Urinary bladder (tissue), 4 donors: ENCODE data around the gene GAS7. TPM values are rescaled to one million over a fixed set of nuclear protein-coding genes. Genes with fewer than 3 reads are reported as not detected.

Experiments
- DNase-seq: peaks from one replicate; pipeline ENCODE4 v3.0.0-alpha.2; 2015; ENCODE audit errors: extremely low spot score
- H3K27ac ChIP-seq: one replicate; pipeline ENCODE4 v1.5.1; 2013; ENCODE audit warnings: low read depth, mild to moderate bottlenecking, moderate library complexity
- H3K36me3 ChIP-seq: one replicate; pipeline ENCODE4 v1.6.1; 2013; ENCODE audit warnings: mild to moderate bottlenecking, moderate library complexity; ENCODE audit not compliant: insufficient read depth
- H3K4me1 ChIP-seq: one replicate; pipeline ENCODE4 v1.6.1; 2013; ENCODE audit warnings: mild to moderate bottlenecking, moderate library complexity; ENCODE audit not compliant: insufficient read depth
- H3K4me3 ChIP-seq: one replicate; pipeline ENCODE4 v1.5.1; 2013; ENCODE audit warnings: low read depth, low read length
- WGBS: extraction: QIAGEN DNeasy Blood & Tissue Kit; methylation state at CpG from one replicate; pipeline ENCODE4 v1.1.7; 2013; 5-methylcytosine and 5-hydroxymethylcytosine counted together
- polyA plus RNA-seq: library from polyadenylated mRNA; stranded (reverse); fragments of 200-250 nt; gene quantifications from one replicate; pipeline ENCODE4 v1.2.3, GENCODE V29; 2013
- total RNA-seq: library from RNA; depleted of rRNA; stranded (reverse); fragments of >200 nt; gene quantifications from one replicate; pipeline ENCODE4 v1.2.3, GENCODE V29; 2014
- donor health status: healthy with polysubstance abuse.
- donor health status: healthy.

GAS7 gene
- total and polyA plus RNA-seq, 2 donors = 32.7 to 86.7 TPM

DNA sequence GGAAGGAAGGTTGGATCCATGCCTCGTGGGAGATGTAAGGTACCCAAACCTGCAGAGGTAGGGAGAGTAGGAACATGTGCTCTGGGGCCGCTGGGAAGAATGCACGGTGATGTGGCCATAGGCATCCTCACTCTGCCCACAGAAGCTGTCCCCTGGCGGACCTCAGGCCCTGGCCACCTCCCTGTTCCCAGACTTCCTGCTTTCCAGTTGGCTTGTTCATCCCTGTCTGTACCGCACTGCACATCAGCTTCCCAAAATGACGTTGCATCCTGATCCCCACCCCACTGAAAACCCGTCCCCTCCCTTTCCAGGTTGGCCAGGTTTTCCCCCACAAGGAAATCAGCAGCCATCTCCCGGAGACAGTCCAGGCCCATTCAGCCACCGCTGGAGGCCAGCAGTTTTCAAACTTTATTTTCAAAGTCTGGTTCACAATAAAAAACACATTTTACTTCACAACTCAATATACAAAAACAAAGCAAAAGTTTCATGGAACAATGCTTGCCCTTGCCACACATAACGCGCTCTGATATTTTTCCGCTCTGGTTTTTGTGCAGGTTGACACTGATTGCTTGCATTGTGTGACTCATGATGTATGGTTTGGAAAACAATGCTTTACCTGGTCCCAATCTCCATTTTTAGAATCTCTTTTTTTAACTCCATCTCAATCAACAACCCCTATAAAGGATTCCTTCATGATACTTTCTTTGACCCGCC is 143.0 kb downstream of the GAS7 start:
- H3K4me1 ChIP-seq = peaks cover 2% of the 10 kb centered on the region
- no peak for DNase-seq
- H3K36me3 ChIP-seq = no peaks in the 10 kb centered on the region
- WGBS = 80% methylated on average over 13 of the region's 13 CpGs
- no peak overlapping the region for H3K27ac ChIP-seq
- H3K4me3 ChIP-seq = no peak overlapping the region

- H3K27ac ChIP-seq = no peak overlapping the region
- 70% methylated on average over 12 of the region's 12 CpGs for WGBS
- no peaks in the 10 kb centered on the region for H3K36me3 ChIP-seq
- H3K4me3 ChIP-seq = no peak overlapping the region
- no peak for DNase-seq
- H3K4me1 ChIP-seq = peaks cover 2% of the 10 kb centered on the region
Observed at GRCh38 chr17:10053782-10054540, 144.4 kb downstream of the GAS7 start.

- no peak for DNase-seq
- WGBS = 93% methylated on average over 15 of the region's 15 CpGs
- Histone ChIP-seq H3K4me1 (peaks cover 2% of the 10 kb centered on the region), H3K4me3 (no peak overlapping the region), H3K27ac (no peak overlapping the region), H3K36me3 (no peaks in the 10 kb centered on the region)
Observed at GRCh38 chr17:10052106-10052813, 146.1 kb downstream of the GAS7 start.

DNA sequence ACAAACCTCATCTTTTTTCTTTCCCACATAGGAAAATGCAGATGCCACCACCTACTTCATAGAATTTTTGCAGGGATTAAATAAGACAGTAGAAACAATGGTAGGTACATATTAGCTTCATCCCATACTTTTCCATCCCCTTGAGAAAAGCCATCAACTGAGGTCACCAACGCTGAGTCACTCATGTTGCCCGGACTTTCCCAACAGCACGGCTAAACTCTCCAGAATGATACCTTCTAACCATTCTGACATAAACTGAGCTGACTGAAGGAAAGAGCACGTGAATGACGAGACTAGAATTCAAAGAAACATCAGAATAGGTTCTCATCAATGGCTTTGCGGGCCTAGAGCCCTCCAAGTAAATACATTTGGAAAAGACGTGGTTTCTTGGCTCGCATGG is 147.3 kb downstream of the GAS7 start:
- WGBS = 88% methylated on average over 8 of the region's 8 CpGs
- DNase-seq = no peak
- no peak overlapping the region for H3K27ac ChIP-seq
- no peak overlapping the region for H3K4me3 ChIP-seq
- peaks cover 2% of the 10 kb centered on the region for H3K4me1 ChIP-seq
- no peaks in the 10 kb centered on the region for H3K36me3 ChIP-seq

DNA sequence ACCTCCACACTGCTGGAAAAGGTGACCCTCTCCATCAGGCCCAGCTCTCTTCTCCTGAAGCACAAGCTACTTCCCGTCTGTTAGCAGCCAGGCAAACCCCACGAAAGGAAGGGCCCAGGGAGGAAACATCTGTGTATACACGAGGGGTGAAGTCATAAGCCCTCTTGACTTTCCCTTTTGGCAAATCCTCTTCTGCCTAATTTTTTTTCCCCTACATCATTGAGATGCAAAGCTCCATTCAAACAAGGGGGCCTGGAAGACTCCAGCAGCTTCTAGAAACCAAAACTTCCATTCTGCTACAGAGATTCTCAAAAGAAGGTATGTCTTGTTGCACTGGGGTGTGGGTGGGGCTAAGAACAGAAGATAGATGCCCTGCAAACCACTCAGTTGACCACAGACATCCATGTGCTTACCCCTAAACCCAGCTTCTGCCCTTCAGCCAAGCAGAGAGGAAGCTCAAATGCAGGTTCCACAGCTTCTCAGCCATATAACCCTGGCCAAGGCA is 147.8 kb downstream of the GAS7 start:
- Histone ChIP-seq H3K27ac (peak overlapping the region; percentile 14), H3K4me1 (peaks cover 2% of the 10 kb centered on the region), H3K36me3 (no peaks in the 10 kb centered on the region), H3K4me3 (no peak overlapping the region)
- no peak for DNase-seq
- WGBS = 23% methylated on average over 3 of the region's 3 CpGs

GRCh38 chr17:10048629-10049350 is 149.6 kb downstream of the GAS7 start:
- WGBS = 91% methylated on average over 7 of the region's 7 CpGs
- Histone ChIP-seq H3K4me1 (peaks cover 2% of the 10 kb centered on the region), H3K36me3 (no peaks in the 10 kb centered on the region), H3K4me3 (no peak overlapping the region), H3K27ac (no peak overlapping the region)
- DNase-seq = no peak

DNA sequence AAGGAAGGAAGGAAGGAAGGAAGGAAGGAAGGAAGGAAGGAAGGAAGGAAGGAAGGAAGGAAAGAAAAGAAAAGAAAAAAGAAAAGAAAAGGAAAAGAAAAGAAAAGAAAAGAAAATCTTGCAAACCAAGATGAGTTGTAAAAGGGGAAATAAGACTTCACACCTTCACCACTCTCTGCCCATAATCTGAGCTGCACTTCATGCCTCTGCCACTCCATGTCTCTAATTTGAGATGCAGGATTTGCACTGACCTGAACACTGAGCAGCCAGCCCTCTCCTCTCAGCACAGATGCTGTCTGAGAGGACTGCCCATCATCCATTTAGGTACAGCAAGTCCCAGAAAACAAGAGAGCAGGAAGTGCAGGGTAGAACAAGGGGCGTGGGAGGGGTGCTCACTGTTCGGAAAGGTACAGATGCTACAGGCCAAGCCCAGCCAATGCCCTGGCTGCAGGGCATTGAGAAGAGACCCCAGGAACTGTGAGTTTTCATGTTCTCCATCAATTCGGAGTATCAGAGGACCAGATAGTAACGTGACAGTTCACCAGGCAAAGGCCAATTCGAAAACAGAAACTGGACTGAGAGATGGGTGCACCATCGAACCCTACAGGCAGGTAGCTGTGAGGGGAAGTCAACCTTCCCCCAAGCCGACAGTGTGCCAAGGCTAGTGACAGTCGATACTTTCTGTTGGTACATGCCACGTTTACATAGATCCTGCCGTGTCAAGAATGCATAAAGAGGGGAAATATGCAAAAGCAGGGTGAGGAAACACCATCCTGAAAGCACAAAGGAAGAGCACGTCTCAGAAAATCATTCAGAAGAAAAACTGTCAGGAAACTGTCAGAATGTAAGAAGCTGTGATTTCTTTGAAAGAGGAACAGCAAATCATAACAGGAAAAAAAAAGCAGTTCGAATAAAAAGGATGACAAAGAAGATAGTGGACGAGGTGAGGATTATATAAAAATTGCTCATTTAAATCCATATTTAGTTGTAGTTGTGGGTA is 151.3 kb downstream of the GAS7 start:
- no peak for DNase-seq
- H3K4me3 ChIP-seq = no peak overlapping the region
- H3K27ac ChIP-seq = no peak overlapping the region
- WGBS = 80% methylated on average over 13 of the region's 13 CpGs
- no peaks in the 10 kb centered on the region for H3K36me3 ChIP-seq
- H3K4me1 ChIP-seq = peaks cover 2% of the 10 kb centered on the region

DNA sequence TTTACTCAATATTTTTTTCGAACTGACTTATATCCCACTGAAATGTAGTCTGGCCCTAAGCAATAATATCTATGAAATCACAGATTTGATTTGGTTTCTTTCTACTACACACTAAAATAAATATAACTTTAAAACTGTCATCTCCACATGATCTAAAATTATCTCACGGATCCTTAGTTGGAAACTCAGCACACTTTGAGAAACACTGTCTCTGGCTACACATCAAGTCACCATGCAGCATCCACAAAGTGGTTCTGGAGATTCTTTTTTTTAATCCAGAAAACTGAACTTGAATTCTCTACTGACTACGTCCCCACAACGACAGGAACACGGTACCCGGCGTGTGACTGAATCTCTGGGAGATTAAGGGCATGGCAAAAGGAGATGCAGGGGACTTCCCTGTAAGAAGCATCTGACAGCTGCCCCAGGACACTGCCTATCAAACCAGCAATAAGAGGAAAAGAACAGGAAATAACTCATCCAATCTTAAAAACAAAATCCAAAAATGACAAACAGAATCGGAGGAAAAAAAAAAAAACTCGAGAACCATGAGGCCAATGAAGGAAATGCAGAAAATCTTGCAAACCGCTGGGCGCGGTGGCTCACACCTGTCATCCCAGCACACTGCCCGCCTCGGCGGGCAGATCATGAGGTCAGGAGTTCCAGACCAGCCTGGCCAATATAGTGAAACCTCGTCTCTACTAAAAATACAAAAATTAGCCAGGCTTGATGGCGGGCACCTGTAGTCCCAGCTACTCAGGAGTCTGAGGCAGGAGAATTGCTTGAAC is 152.3 kb downstream of the GAS7 start:
- Histone ChIP-seq H3K4me3 (no peak overlapping the region), H3K4me1 (peaks cover 2% of the 10 kb centered on the region), H3K27ac (no peak overlapping the region), H3K36me3 (no peaks in the 10 kb centered on the region)
- DNase-seq = no peak
- 67% methylated on average over 17 of the region's 17 CpGs for WGBS

GRCh38 chr17:10042589-10043244 is 155.7 kb downstream of the GAS7 start:
- WGBS = 73% methylated on average over 9 of the region's 9 CpGs
- H3K36me3 ChIP-seq = no peaks in the 10 kb centered on the region
- H3K4me1 ChIP-seq = no peaks in the 10 kb centered on the region
- no peak for DNase-seq
- no peak overlapping the region for H3K4me3 ChIP-seq
- H3K27ac ChIP-seq = no peak overlapping the region

GRCh38 chr17:10041916-10042588 is 156.4 kb downstream of the GAS7 start:
- Histone ChIP-seq H3K27ac (no peak overlapping the region), H3K4me3 (no peak overlapping the region), H3K36me3 (no peaks in the 10 kb centered on the region), H3K4me1 (no peaks in the 10 kb centered on the region)
- DNase-seq = no peak
- 85% methylated on average over 17 of the region's 17 CpGs for WGBS

GRCh38 chr17:10041287-10041612 is 157.2 kb downstream of the GAS7 start:
- Histone ChIP-seq H3K36me3 (no peaks in the 10 kb centered on the region), H3K4me3 (no peak overlapping the region), H3K27ac (no peak overlapping the region), H3K4me1 (no peaks in the 10 kb centered on the region)
- no peak for DNase-seq
- 66% methylated on average over 4 of the region's 4 CpGs for WGBS
